OCI-LY1 (cell line): Measurements from ENCODE around the gene LTBP3.

Experiments
- EZH2 ChIP-seq: fragments of 200-600 bp; sonication (generic), shearing (Covaris generic); IDR thresholded peaks from 2 replicates; pipeline ENCODE4 v1.8.0; 2017; ENCODE audit warnings: borderline replicate concordance, mixed run types, mild to moderate bottlenecking, antibody characterized with exemption, low read length, moderate library complexity, mixed read lengths
- TF ChIP-seq, protein P1 (sequence below): fragments of 200-600 bp; sonication (generic), shearing (Covaris generic); IDR thresholded peaks from 2 replicates; pipeline ENCODE4 v1.5.1; 2017; ENCODE audit warnings: mild to moderate bottlenecking, antibody characterized with exemption, low read length, moderate library complexity, mixed read lengths

DNA sequence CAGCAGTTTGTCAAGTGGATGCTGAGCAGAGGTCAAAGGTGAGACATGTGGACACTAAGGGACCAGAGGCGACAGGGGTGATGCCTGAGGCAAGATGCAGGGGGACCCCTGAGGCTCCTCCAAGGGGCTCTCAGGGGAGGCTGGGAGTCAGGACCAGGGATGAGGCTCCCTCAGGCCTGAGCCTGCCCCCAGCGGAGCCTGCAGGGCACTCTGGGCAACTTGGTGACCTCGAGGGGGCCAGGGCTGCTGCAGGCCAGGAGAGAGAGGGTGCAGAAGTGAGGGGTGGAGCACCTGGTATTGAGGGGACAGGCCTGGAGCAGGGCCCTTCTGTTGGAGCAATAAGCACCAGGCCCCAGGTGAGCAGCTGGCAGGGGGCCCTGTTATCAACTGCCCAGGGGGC, 23.8 kb upstream of the LTBP3 start:
- no peak for TF ChIP-seq EZH2
- TF ChIP-seq, protein P1, sequence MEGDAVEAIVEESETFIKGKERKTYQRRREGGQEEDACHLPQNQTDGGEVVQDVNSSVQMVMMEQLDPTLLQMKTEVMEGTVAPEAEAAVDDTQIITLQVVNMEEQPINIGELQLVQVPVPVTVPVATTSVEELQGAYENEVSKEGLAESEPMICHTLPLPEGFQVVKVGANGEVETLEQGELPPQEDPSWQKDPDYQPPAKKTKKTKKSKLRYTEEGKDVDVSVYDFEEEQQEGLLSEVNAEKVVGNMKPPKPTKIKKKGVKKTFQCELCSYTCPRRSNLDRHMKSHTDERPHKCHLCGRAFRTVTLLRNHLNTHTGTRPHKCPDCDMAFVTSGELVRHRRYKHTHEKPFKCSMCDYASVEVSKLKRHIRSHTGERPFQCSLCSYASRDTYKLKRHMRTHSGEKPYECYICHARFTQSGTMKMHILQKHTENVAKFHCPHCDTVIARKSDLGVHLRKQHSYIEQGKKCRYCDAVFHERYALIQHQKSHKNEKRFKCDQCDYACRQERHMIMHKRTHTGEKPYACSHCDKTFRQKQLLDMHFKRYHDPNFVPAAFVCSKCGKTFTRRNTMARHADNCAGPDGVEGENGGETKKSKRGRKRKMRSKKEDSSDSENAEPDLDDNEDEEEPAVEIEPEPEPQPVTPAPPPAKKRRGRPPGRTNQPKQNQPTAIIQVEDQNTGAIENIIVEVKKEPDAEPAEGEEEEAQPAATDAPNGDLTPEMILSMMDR, result no peak
